Gastrocnemius medialis (tissue), 4 donors: ENCODE data around the gene TAS2R60.

Experiments
- CTCF ChIP-seq, 5 experiments: fragments of 450-650 bp in 3 of 5; fragments of 200-600 bp in 2 of 5; sonication (generic) in 2 of 5; IDR thresholded peaks in 4 of 5; conservative IDR thresholded peaks in 1 of 5; 1 replicate in 4 of 5; 2 replicates in 1 of 5; pipeline ENCODE4 v1.5.1; 2016 to 2019; ENCODE audit warnings: antibody characterized with exemption in 5 of 5, mild to moderate bottlenecking in 3 of 5, moderate library complexity in 3 of 5
- POLR2A ChIP-seq, 2 donors: fragments of 450-650 bp; IDR thresholded peaks; one replicate each; pipeline ENCODE4 v1.6.1; 2017; ENCODE audit warnings: antibody characterized with exemption in 2 of 2, mild to moderate bottlenecking in 2 of 2, moderate library complexity in 2 of 2

- TF ChIP-seq CTCF (IDR thresholded peaks at IDR 0.05 in 4 of 5, conservative IDR thresholded peaks at IDR 0.05 in 1 of 5) (no peak), POLR2A (IDR thresholded peaks at IDR 0.05) (no peak)
Measured at GRCh38 chr7:143451122-143451521, 7.9 kb downstream of the TAS2R60 start.
